ENCODE results near the gene LYRM2.

GRCh38 chr6:89564752-89565427 is 73.7 kb downstream of the LYRM2 start:
- TF ChIP-seq CTCF (IDR thresholded peaks at IDR 0.05) (no peak), POLR2A (IDR thresholded peaks at IDR 0.05) (no peak)
